Measurements from ENCODE around the gene FBLN5. TPM values are rescaled to one million over a fixed set of nuclear protein-coding genes. Genes with fewer than 3 reads are reported as not detected.

Gene FBLN5
- total and polyA plus RNA-seq, 2 of the 4 experiments (the other 2 are of a cell fraction): 10.6 to 76.4 TPM

DNA sequence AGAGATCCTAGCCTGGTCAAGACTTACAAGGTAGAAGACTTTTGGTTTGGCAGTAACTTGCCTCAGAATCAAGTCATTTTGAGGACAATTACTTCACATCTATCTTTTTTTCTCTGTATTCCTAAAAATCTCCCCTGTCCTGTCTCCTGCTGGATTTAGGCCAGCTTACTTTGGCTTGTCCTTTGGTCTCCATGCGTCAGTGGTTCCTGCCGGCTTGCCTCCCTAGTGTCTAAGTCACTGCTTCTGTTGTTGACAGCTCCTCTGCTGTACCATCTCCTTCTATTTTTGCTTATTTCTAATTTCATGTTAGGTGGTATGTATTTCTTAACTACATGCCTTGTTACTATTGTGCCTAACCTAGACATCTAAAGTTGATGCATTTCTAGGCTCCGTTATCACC is 39.7 kb upstream of the FBLN5 start:
- Histone ChIP-seq H3K4me2 (ENCODE audit: low read depth, low read length) (no peak overlapping the region), H3K27me3 (ENCODE audit: control insufficient read depth, insufficient read depth, low read length) (no peaks in the 10 kb centered on the region), H3K9me1 (ENCODE audit: insufficient read depth, low read length) (0 out of 2 replicates have a peak, but pooled peaks cover 3% of the 10 kb centered on the region), H4K20me1 (ENCODE audit: insufficient read depth, low read length) (no peaks in the 10 kb centered on the region), H3K9ac (ENCODE audit: low read depth, low read length) (no peak overlapping the region), H3K23ac (ENCODE audit: low read depth, low read length) (no peak overlapping the region), H4K8ac (ENCODE audit: low read depth in 2 of 2, low read length in 2 of 2) (no peak overlapping the region), H2BK15ac (ENCODE audit: low read depth, low read length) (no peak overlapping the region), H3K36me3 (ENCODE audit: control insufficient read depth, insufficient read depth, low read length) (peaks cover 19% of the 10 kb centered on the region), H3K79me1 (ENCODE audit: low read depth in 1 of 2, low read length in 2 of 2) (peaks cover 10 to 27% of the 10 kb centered on the region in 2 experiments), H3K4me3 (ENCODE audit: insufficient read depth, low read depth, low read length) (no peak overlapping the region), H2BK20ac (ENCODE audit: low read depth, low read length) (no peak overlapping the region), H3K4me1 (ENCODE audit: control insufficient read depth, insufficient read depth, low read length) (peaks cover 4% of the 10 kb centered on the region; the same call in 1 of the 2 replicates), H3K18ac (ENCODE audit: low read depth, low read length) (no peak overlapping the region), H4K5ac (ENCODE audit: low read depth, low read length) (no peak overlapping the region), H2AK9ac (replicated peaks; ENCODE audit: low read depth, low read length, poor library complexity) (no peak overlapping the region), H3K14ac (replicated peaks; ENCODE audit: low read depth, low read length) (no peak overlapping the region), H3K9me3 (ENCODE audit: control insufficient read depth, insufficient read depth, low read length) (no peaks in the 10 kb centered on the region), H2BK120ac (ENCODE audit: low read depth, low read length) (no peak overlapping the region), H4K91ac (ENCODE audit: insufficient read depth, low read depth, low read length) (no peak overlapping the region), H2BK5ac (ENCODE audit: low read depth, low read length, poor library complexity, severe bottlenecking) (no peak overlapping the region), H2AK5ac (ENCODE audit: low read depth, low read length) (no peak overlapping the region), H3K4ac (ENCODE audit: low read depth, low read length) (no peak overlapping the region), H3K56ac (ENCODE audit: extremely low read depth, insufficient read depth, low read length) (no peak overlapping the region), H3K27ac (ENCODE audit: insufficient read depth, low read length) (no peak overlapping the region), H2AFZ (replicated peaks; ENCODE audit: low read length, poor library complexity) (no peak overlapping the region)
- no CpG with 5 or more reads among the region's 3 CpGs for WGBS, 2 experiments (ENCODE audit: extremely low coverage in 2 of 2, insufficient read length in 1 of 2)
- dilution Hi-C loops (cut with HindIII; ENCODE audit: low sequenced_read_pairs, unreplicated experiment) (no loop called here), intact Hi-C loops (cut with micrococcal nuclease) (no loop called here), in situ Hi-C loops (cut with MboI; ENCODE audit: low sequenced_read_pairs) (no loop called here)
- ATAC-seq (ENCODE audit: low read depth): no peak
- BruUV-seq (replicated peaks): no TSS peak
- TF ChIP-seq MAFK (IDR thresholded peaks at IDR 0.05; ENCODE audit: low read depth, low read length) (no peak), FOS (IDR thresholded peaks at IDR 0.05; ENCODE audit: low read depth, low read length) (no peak), NFE2L2 (IDR thresholded peaks at IDR 0.05; ENCODE audit: low read depth, low read length) (no peak), MXI1 (IDR thresholded peaks at IDR 0.05; ENCODE audit: borderline replicate concordance, low read depth, low read length) (no peak), SMC3 (IDR thresholded peaks at IDR 0.05; ENCODE audit: low read depth, low read length) (no peak)
- ChIA-PET CTCF (interaction anchor here (1.2 kb wide), 1 partner anchor 10 kb away, joined by 4 read pairs; no protein-coding TSS in a partner anchor), POLR2A (ENCODE audit: unreplicated experiment) (no interaction called here)
- DNase-seq: no peak

All from IMR-90 (cell line).